K562 (cell line): ENCODE results near the gene MEI4. TPM values are rescaled to one million over a fixed set of nuclear protein-coding genes. Genes with fewer than 3 reads are reported as not detected.

Experiments used
- ATAC-seq: fragments of 200-7000 bp; cut with Tn5 transposase; 3 replicates; pipeline ENCODE4 v1.9.1; 2020; ENCODE audit warnings: moderate library complexity
- BruUV-seq: library from RNA; stranded (reverse); fragments of 400-500 nt; replicated peaks from 2 replicates; lab custom pipeline; 2021; lab: Mats Ljungman, UMichigan
- CTCF ChIA-PET: fragments of 300-600 bp; formaldehyde crosslinking; extraction: SDS; loops from one replicate; lab custom pipeline; 2021; ENCODE audit warnings: low intra/inter-chr PET ratio; lab: Yijun Ruan, JAX
- POLR2A ChIA-PET: fragments of 300-600, 350-650 bp; sonication (Branson Sonifier 250); formaldehyde crosslinking; extraction: SDS; loops from one replicate; lab custom pipeline; 2021; ENCODE audit warnings: antibody characterized with exemption, inconsistent platforms; lab: Yijun Ruan, JAX
- DNase-seq, 4 experiments: peaks; one replicate each; pipeline versions ENCODE4 v3.0.0 to v3.0.0-alpha.2; 2011 to 2018; ENCODE audit warnings: low spot score in 3 of 4, mixed read lengths in 3 of 4; ENCODE audit errors: extremely low read depth in 1 of 4
- FAIRE-seq: peaks from 2 replicates; lab custom pipeline; 2011; peaks lifted over from hg19 to GRCh38; lab: Jason Lieb, UNC
- H2AFZ ChIP-seq: 2 replicates; pipeline ENCODE4 v1.6.0; 2011; ENCODE audit warnings: low read depth, low read length, control low read depth, inconsistent platforms
- H3K27ac ChIP-seq: fragments of 200-600 bp; 3 replicates; pipeline ENCODE4 v1.8.0; 2011; ENCODE audit warnings: low read depth, mild to moderate bottlenecking, control low read depth, inconsistent platforms, low read length, moderate library complexity, mixed read lengths; ENCODE audit errors: extremely low read depth
- H3K27me3 ChIP-seq, 2 experiments: fragments of 300-600 bp in 1 of 2; 2 replicates in 1 of 2; 3 replicates in 1 of 2; pipeline versions ENCODE4 v1.6.0 to v1.8.0; 2011; ENCODE audit warnings: inconsistent platforms in 2 of 2, low read length in 2 of 2, mild to moderate bottlenecking in 1 of 2, mixed read lengths in 1 of 2, moderate library complexity in 1 of 2; ENCODE audit not compliant: control insufficient read depth in 2 of 2, insufficient read depth in 2 of 2
- H3K36me3 ChIP-seq: fragments of 300-600 bp; 3 replicates; pipeline ENCODE4 v1.8.0; 2011; ENCODE audit warnings: mild to moderate bottlenecking, low read length, inconsistent platforms; ENCODE audit not compliant: control insufficient read depth, insufficient read depth
- H3K4me1 ChIP-seq, 2 experiments: fragments of 200-600 bp in 1 of 2; replicated peaks in 1 of 2; 2 replicates in 1 of 2; 3 replicates in 1 of 2; pipeline versions ENCODE4 v1.5.1 to v1.8.0; 2011; ENCODE audit warnings: inconsistent platforms in 2 of 2, low read length in 2 of 2, mild to moderate bottlenecking in 1 of 2, mixed read lengths in 1 of 2, moderate library complexity in 1 of 2; ENCODE audit not compliant: control insufficient read depth in 2 of 2, insufficient read depth in 2 of 2
- H3K4me2 ChIP-seq: 2 replicates; pipeline ENCODE4 v1.6.1; 2011; ENCODE audit warnings: low read length, control low read depth, inconsistent platforms, mixed read lengths; ENCODE audit not compliant: insufficient read depth
- H3K4me3 ChIP-seq: fragments of 200-600 bp; sonication (generic), shearing (Covaris generic); 2 replicates; pipeline ENCODE4 v1.5.1; 2016; ENCODE audit warnings: control low read depth, inconsistent platforms
- H3K79me2 ChIP-seq: fragments of 200-600 bp; 3 replicates; pipeline ENCODE4 v1.8.0; 2011; ENCODE audit warnings: low read length, inconsistent platforms; ENCODE audit not compliant: control insufficient read depth, insufficient read depth
- H3K9ac ChIP-seq, 2 experiments: 2 replicates each; pipeline versions ENCODE4 v1.6.0 to v1.6.1; 2011; ENCODE audit warnings: low read depth in 2 of 2, low read length in 2 of 2, control low read depth in 1 of 2, inconsistent platforms in 1 of 2, mild to moderate bottlenecking in 1 of 2, mixed read lengths in 1 of 2; ENCODE audit not compliant: insufficient read depth in 1 of 2
- H3K9me1 ChIP-seq: one replicate; pipeline ENCODE4 v1.6.0; 2011; ENCODE audit warnings: inconsistent platforms, mild to moderate bottlenecking, low read length, moderate library complexity; ENCODE audit not compliant: control insufficient read depth, insufficient read depth
- H3K9me3 ChIP-seq: replicated peaks from 2 replicates; pipeline ENCODE4 v1.5.1; 2011; ENCODE audit warnings: low read depth, low read length, inconsistent platforms; ENCODE audit not compliant: control insufficient read depth, insufficient read depth
- H4K20me1 ChIP-seq: replicated peaks from 2 replicates; pipeline ENCODE4 v1.6.1; 2011; ENCODE audit warnings: low read length, inconsistent platforms, mixed read lengths; ENCODE audit not compliant: control insufficient read depth, insufficient read depth
- BCL6 ChIP-seq: fragments of 250-450 bp; sonication (Bioruptor Pico); IDR thresholded peaks from 2 replicates; pipeline ENCODE4 v1.4.0; 2020
- CREB3L1 ChIP-seq: fragments of 450-650 bp; IDR thresholded peaks from 2 replicates; pipeline ENCODE4 v1.6.1; 2014; ENCODE audit warnings: low read depth, mild to moderate bottlenecking, moderate library complexity, borderline replicate concordance
- KDM2B ChIP-seq: fragments of 250-450 bp; sonication (Bioruptor Pico); IDR thresholded peaks from 2 replicates; pipeline ENCODE4 v1.8.0; 2021; ENCODE audit warnings: mild to moderate bottlenecking, moderate library complexity
- MLX ChIP-seq, 2 experiments: fragments of 450-650 bp in 1 of 2; sonication (generic) in 1 of 2; formaldehyde crosslinking; conservative IDR thresholded peaks; 2 replicates each; pipeline versions ENCODE4 v1.4.0 to v1.8.1; 2020 to 2022; ENCODE audit warnings: mild to moderate bottlenecking in 1 of 2, missing genetic modification reagents in 1 of 2
- NR0B1 ChIP-seq: fragments of 450-650 bp; IDR thresholded peaks from one replicate; pipeline ENCODE4 v1.6.1; 2018; ENCODE audit warnings: mild to moderate bottlenecking, moderate library complexity; ENCODE audit not compliant: partially characterized antibody
- NR1H2 ChIP-seq: sonication (generic); formaldehyde crosslinking; IDR thresholded peaks from 2 replicates; pipeline ENCODE4 v1.4.0; 2020; ENCODE audit warnings: mild to moderate bottlenecking, missing genetic modification reagents
- NR2C2 ChIP-seq, 2 experiments: fragments of 200-800 bp in 1 of 2; sonication (Bioruptor generic) in 1 of 2; sonication (generic) in 1 of 2; formaldehyde crosslinking in 1 of 2; IDR thresholded peaks; 2 replicates each; pipeline versions ENCODE4 v1.6.1 to v1.8.0; 2016 to 2022; ENCODE audit warnings: mild to moderate bottlenecking in 1 of 2, missing compliant biosample characterization in 1 of 2, missing genetic modification characterization in 1 of 2, missing genetic modification reagents in 1 of 2
- THRAP3 ChIP-seq: fragments of 450-650 bp; IDR thresholded peaks from 2 replicates; pipeline ENCODE4 v1.6.1; 2016; ENCODE audit warnings: mild to moderate bottlenecking, inconsistent platforms, borderline replicate concordance
- ZNF133 ChIP-seq: fragments of 250-450 bp; sonication (Bioruptor Pico); IDR thresholded peaks from 2 replicates; pipeline ENCODE4 v1.4.0; 2020; ENCODE audit warnings: mild to moderate bottlenecking
- ZNF217 ChIP-seq: sonication (generic); formaldehyde crosslinking; IDR thresholded peaks from 2 replicates; pipeline ENCODE4 v1.8.0; 2022; ENCODE audit warnings: mild to moderate bottlenecking, missing genetic modification reagents
- WGBS: fragments of 100-300 bp; shearing (Covaris generic); methylation state at CpG from one replicate; pipeline ENCODE4 v1.1.6; 2016; ENCODE audit warnings: low coverage, mixed read lengths; ENCODE audit not compliant: insufficient coverage; ENCODE audit errors: missing lambda C conversion rate; 5-methylcytosine and 5-hydroxymethylcytosine counted together
- in situ Hi-C: fragments of 300-500 bp; cut with MboI; formaldehyde crosslinking; loops from 4 replicates; pipeline ENCODE4 v1.15.0; 2018; ENCODE audit warnings: inconsistent platforms, mixed read lengths
- intact Hi-C: fragments of 100-400 bp; cut with micrococcal nuclease; formaldehyde crosslinking; loops from 2 replicates; pipeline ENCODE4 v1.14.2; 2022
- polyA plus RNA-seq, 8 experiments: library from polyadenylated mRNA; depleted of rRNA in 4 of 8; stranded (reverse) in 5 of 8; unstranded in 3 of 8; fragments of >200 nt; fragmentation: Nextera tagmentation in 2 of 8; fragmentation: Illumina TruSeq in 1 of 8; extraction: Ambion mirVana in 2 of 8; extraction: Trizol in 1 of 8; gene quantifications; 2 replicates each; pipeline versions ENCODE4 v1.2.1 to v1.2.3, GENCODE V29; 2011 to 2014; ENCODE audit warnings: inconsistent platforms in 1 of 8, missing spikeins in 1 of 8
- total RNA-seq, 7 experiments: library from RNA; depleted of rRNA in 6 of 7; stranded (reverse); fragments of >200 nt in 6 of 7; fragmentation: Illumina TruSeq in 2 of 7; extraction: Trizol in 2 of 7; gene quantifications; 2 replicates each; pipeline versions ENCODE4 v1.2.1 to v1.2.3, GENCODE V29; 2011 to 2021; ENCODE audit warnings: low replicate concordance in 1 of 7
- TF ChIP-seq, protein P1 (sequence below): fragments of 450-650 bp; IDR thresholded peaks from 2 replicates; pipeline ENCODE4 v1.6.1; 2016; ENCODE audit warnings: low read depth

Gene MEI4
- total and polyA plus RNA-seq, 9 of the 15 experiments (the other 6 are each of a cell fraction or from before 2014, with no cell fraction given), result not detected

GRCh38 chr6:77674211-77674610 is 21.4 kb downstream of the MEI4 start:
- H3K79me2 ChIP-seq, result no peaks in the 10 kb centered on the region
- no peaks in the 10 kb centered on the region for H3K9me1 ChIP-seq
- 0% methylated on average over 2 of the region's 2 CpGs for WGBS
- H3K27me3 ChIP-seq, result no peaks in the 10 kb centered on the region
- no peaks in the 10 kb centered on the region for H3K9me3 ChIP-seq
- DNase-seq (no peak), ATAC-seq (no peak), FAIRE-seq (no peak)
- ChIA-PET POLR2A (no interaction called here), CTCF (no interaction called here)
- H3K36me3 ChIP-seq, result no peaks in the 10 kb centered on the region
- no peak overlapping the region for H2AFZ ChIP-seq
- H3K27ac ChIP-seq, result no peak overlapping the region
- intact Hi-C loops (no loop called here), in situ Hi-C loops (no loop called here)
- H3K4me1 ChIP-seq, result no peaks in the 10 kb centered on the region
- no TSS peak for BruUV-seq
- no peaks in the 10 kb centered on the region for H4K20me1 ChIP-seq
- no peak overlapping the region for H3K4me2 ChIP-seq
- no peak overlapping the region for H3K4me3 ChIP-seq
- H3K9ac ChIP-seq, result no peak overlapping the region
- TF ChIP-seq NR0B1, result no peak
- TF ChIP-seq NR1H2 (CRISPR knock-in tag), result no peak
- TF ChIP-seq CREB3L1, result no peak
- no peak for TF ChIP-seq KDM2B (CRISPR knock-in tag)
- TF ChIP-seq, protein P1, sequence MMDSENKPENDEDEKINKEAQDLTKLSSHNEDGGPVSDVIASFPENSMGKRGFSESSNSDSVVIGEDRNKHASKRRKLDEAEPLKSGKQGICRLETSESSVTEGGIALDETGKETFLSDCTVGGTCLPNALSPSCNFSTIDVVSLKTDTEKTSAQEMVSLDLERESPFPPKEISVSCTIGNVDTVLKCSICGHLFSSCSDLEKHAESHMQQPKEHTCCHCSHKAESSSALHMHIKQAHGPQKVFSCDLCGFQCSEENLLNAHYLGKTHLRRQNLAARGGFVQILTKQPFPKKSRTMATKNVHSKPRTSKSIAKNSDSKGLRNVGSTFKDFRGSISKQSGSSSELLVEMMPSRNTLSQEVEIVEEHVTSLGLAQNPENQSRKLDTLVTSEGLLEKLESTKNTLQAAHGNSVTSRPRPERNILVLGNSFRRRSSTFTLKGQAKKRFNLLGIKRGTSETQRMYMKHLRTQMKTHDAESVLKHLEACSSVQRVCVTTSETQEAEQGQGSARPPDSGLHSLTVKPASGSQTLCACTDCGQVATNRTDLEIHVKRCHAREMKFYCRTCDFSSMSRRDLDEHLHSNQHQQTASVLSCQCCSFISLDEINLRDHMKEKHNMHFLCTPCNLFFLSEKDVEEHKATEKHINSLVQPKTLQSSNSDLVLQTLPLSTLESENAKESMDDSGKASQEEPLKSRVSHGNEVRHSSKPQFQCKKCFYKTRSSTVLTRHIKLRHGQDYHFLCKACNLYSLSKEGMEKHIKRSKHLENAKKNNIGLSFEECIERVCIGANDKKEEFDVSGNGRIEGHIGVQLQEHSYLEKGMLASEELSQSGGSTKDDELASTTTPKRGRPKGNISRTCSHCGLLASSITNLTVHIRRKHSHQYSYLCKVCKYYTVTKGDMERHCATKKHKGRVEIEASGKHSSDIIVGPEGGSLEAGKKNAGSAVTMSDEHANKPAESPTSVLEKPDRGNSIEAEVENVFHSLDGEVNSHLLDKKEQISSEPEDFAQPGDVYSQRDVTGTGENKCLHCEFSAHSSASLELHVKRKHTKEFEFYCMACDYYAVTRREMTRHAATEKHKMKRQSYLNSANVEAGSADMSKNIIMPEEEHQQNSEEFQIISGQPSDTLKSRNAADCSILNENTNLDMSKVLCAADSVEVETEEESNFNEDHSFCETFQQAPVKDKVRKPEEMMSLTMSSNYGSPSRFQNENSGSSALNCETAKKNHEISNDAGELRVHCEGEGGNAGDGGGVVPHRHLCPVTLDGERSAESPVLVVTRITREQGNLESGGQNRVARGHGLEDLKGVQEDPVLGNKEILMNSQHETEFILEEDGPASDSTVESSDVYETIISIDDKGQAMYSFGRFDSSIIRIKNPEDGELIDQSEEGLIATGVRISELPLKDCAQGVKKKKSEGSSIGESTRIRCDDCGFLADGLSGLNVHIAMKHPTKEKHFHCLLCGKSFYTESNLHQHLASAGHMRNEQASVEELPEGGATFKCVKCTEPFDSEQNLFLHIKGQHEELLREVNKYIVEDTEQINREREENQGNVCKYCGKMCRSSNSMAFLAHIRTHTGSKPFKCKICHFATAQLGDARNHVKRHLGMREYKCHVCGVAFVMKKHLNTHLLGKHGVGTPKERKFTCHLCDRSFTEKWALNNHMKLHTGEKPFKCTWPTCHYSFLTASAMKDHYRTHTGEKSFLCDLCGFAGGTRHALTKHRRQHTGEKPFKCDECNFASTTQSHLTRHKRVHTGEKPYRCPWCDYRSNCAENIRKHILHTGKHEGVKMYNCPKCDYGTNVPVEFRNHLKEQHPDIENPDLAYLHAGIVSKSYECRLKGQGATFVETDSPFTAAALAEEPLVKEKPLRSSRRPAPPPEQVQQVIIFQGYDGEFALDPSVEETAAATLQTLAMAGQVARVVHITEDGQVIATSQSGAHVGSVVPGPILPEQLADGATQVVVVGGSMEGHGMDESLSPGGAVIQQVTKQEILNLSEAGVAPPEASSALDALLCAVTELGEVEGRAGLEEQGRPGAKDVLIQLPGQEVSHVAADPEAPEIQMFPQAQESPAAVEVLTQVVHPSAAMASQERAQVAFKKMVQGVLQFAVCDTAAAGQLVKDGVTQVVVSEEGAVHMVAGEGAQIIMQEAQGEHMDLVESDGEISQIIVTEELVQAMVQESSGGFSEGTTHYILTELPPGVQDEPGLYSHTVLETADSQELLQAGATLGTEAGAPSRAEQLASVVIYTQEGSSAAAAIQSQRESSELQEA, result no peak
- no peak for TF ChIP-seq BCL6 (CRISPR knock-in tag)
- no peak for TF ChIP-seq THRAP3
- no peak for TF ChIP-seq ZNF217 (CRISPR knock-in tag)
- TF ChIP-seq ZNF133 (CRISPR knock-in tag), result no peak
- TF ChIP-seq NR2C2 (CRISPR knock-in tag; IDR thresholded peaks at IDR 0.05), result no peak
- no peak for TF ChIP-seq NR2C2 (tag; IDR thresholded peaks at IDR 0.05)
- TF ChIP-seq MLX (CRISPR knock-in tag; conservative IDR thresholded peaks at IDR 0.05), result no peak
